WTC11 (cell line): ENCODE data around the gene ZNF335.

Experiments used
- ARID4B ChIP-seq: sonication (generic); formaldehyde crosslinking; IDR thresholded peaks from 2 replicates; pipeline ENCODE4 v1.8.0; 2023; ENCODE audit warnings: missing genetic modification reagents, mild to moderate bottlenecking, borderline replicate concordance
- ATF6 ChIP-seq: sonication (generic); formaldehyde crosslinking; IDR thresholded peaks from 2 replicates; pipeline ENCODE4 v1.8.1; 2023; ENCODE audit warnings: mild to moderate bottlenecking, missing genetic modification reagents
- CTCF ChIP-seq: fragments of 200-600 bp; IDR thresholded peaks from 2 replicates; pipeline ENCODE4 v1.8.0; 2022; ENCODE audit warnings: antibody characterized with exemption
- ZNF281 ChIP-seq: sonication (generic); formaldehyde crosslinking; IDR thresholded peaks from 2 replicates; pipeline ENCODE4 v1.8.0; 2023; ENCODE audit warnings: mild to moderate bottlenecking, missing genetic modification reagents

- TF ChIP-seq ATF6, result no peak
- no peak for TF ChIP-seq ARID4B
- no peak for TF ChIP-seq CTCF
- no peak for TF ChIP-seq ZNF281
Observed at GRCh38 chr20:45959956-45960630, 11.9 kb downstream of the ZNF335 start.
